Esophagus squamous epithelium (tissue), 4 donors: ENCODE data around the gene CYP4F22.

ENCODE experiments used
- CTCF ChIP-seq, 6 experiments: fragments of 450-650 bp in 4 of 6; fragments of 200-600 bp in 2 of 6; sonication (generic) in 2 of 6; IDR thresholded peaks; one replicate each; pipeline ENCODE4 v1.5.1; 2016 to 2019; ENCODE audit warnings: antibody characterized with exemption in 6 of 6, mild to moderate bottlenecking in 4 of 6, moderate library complexity in 4 of 6
- POLR2A ChIP-seq, 4 donors: fragments of 450-650 bp; IDR thresholded peaks; one replicate each; pipeline ENCODE4 v1.6.1; 2017; ENCODE audit warnings: antibody characterized with exemption in 4 of 4, mild to moderate bottlenecking in 4 of 4, moderate library complexity in 3 of 4

- TF ChIP-seq CTCF (IDR thresholded peaks at IDR 0.05) (no peak), POLR2A (IDR thresholded peaks at IDR 0.05) (no peak)
These were observed 18.1 kb downstream of the CYP4F22 start for GRCh38 chr19:15526408-15526807.
